ENCODE results near the gene TSPO2. TPM values are rescaled to one million over a fixed set of nuclear protein-coding genes. Genes with fewer than 3 reads are reported as not detected.

Gene TSPO2
- total and polyA plus RNA-seq, 2 donors (not counting 3 experiments of a cell fraction or from before 2014, with no cell fraction given) = not detected

DNA sequence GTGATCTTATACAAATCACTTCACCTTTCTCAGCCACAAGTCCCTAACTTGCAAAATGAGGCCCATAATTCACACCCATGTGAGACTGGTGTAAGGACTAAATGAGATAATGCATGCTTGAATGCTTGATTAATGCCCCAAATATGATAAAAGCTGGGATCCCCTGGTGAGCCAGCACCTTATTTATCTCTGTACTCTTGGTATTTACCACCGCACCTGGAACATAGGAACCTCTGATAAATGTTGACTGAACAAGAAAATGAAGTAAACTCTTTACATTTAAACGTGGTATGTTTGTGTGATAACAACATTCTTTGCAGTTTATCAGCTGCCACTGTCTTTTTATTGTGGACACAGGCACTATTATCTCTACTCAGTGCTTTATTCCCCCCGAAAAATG is 8.3 kb downstream of the TSPO2 start:
- Histone ChIP-seq H4K20me1 (replicated peaks; ENCODE audit: control insufficient read depth, extremely low read depth, insufficient read depth, low read length) (no peaks in the 10 kb centered on the region), H3K27me3 (ENCODE audit: control insufficient read depth in 2 of 2, insufficient read depth in 2 of 2, low read length in 2 of 2) (peaks cover 2 to 3% of the 10 kb centered on the region in 2 experiments), H2AFZ (ENCODE audit: low read depth, low read length) (no peak overlapping the region), H3K4me2 (ENCODE audit: insufficient read depth, low read length) (no peak overlapping the region), H3K79me2 (ENCODE audit: control insufficient read depth, insufficient read depth, low read length) (no peaks in the 10 kb centered on the region), H3K4me1 (ENCODE audit: control insufficient read depth, extremely low read depth, insufficient read depth, low read length) (peaks cover 5% of the 10 kb centered on the region), H3K9me1 (replicated peaks; ENCODE audit: control insufficient read depth, extremely low read depth, insufficient read depth, low read length) (no peaks in the 10 kb centered on the region), H3K27ac (ENCODE audit: insufficient read depth, low read depth, low read length) (no peak overlapping the region), H3K9ac (replicated peaks; ENCODE audit: extremely low read depth, insufficient read depth, low read length) (no peak overlapping the region), H3K9me3 (replicated peaks; ENCODE audit: control insufficient read depth, insufficient read depth, low read length) (no peaks in the 10 kb centered on the region), H3K36me3 (ENCODE audit: control insufficient read depth in 2 of 2, extremely low read depth in 1 of 2, insufficient read depth in 2 of 2, low read length in 2 of 2) (no peaks in the 10 kb centered on the region), H3K4me3 (replicated peaks in 1 of 3; ENCODE audit: insufficient read depth in 1 of 3, low read depth in 1 of 3, low read length in 3 of 3) (no peak overlapping the region)
- no peak for TF ChIP-seq GATA2 (IDR thresholded peaks at IDR 0.05; ENCODE audit: insufficient read depth, insufficient read length, low read depth, low read length)
- TF ChIP-seq, protein P1, sequence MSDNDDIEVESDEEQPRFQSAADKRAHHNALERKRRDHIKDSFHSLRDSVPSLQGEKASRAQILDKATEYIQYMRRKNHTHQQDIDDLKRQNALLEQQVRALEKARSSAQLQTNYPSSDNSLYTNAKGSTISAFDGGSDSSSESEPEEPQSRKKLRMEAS (IDR thresholded peaks at IDR 0.05; ENCODE audit: insufficient read depth, insufficient read length) = no peak
- no peak for TF ChIP-seq FOS (IDR thresholded peaks at IDR 0.05; ENCODE audit: borderline replicate concordance, insufficient read depth, low read length)
- no peak for TF ChIP-seq EZH2 (IDR thresholded peaks at IDR 0.05; ENCODE audit: borderline replicate concordance, low read depth, low read length, severe bottlenecking)
- no peak for TF ChIP-seq POLR2AphosphoS5 (IDR thresholded peaks at IDR 0.05; ENCODE audit: insufficient read depth, low read depth, low read length)
- TF ChIP-seq JUN (IDR thresholded peaks at IDR 0.05; ENCODE audit: borderline replicate concordance, insufficient read depth, insufficient read length, low read depth) = no peak
- DNase-seq (ENCODE audit: low read depth, low spot score) = no peak
- no TSS peak for BruUV-seq (replicated peaks)
- CTCF ChIA-PET = interaction anchor here (3.2 kb wide), 1 partner anchor 11 kb away, joined by 22 read pairs; the partner anchor contains the start of gene UNC5CL
- no peak for FAIRE-seq
- intact Hi-C loops (cut with micrococcal nuclease) = no loop called here
- POLR2A ChIA-PET = no interaction called here
- dilution Hi-C loops (cut with MboI; ENCODE audit: extremely low pct_ligation_motif_present, low sequenced_read_pairs) = no loop called here

DNA sequence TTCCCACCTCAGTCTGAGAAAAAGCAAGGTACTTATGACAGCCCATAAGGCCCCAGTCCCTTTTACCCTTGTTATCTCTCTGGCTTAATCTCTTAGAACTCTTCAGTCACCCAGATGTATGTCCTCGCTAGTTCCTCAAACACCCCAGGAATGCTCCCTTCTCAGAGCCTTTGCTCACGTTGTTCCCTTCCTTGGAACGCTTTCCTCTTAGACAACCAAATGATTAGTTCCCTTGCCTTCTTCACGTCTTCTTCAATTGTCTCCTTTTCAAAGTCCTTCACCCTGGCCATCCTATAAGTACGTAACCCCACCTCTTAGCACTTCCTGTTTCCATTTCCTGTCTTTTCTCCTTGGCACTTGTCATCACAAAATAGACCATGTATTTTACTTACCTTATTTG is 9.6 kb downstream of the TSPO2 start:
- Histone ChIP-seq H3K36me3 (ENCODE audit: control insufficient read depth in 2 of 2, extremely low read depth in 1 of 2, insufficient read depth in 2 of 2, low read length in 2 of 2) (no peaks in the 10 kb centered on the region), H3K4me3 (replicated peaks in 1 of 3; ENCODE audit: insufficient read depth in 1 of 3, low read depth in 1 of 3, low read length in 3 of 3) (no peak overlapping the region), H3K27me3 (ENCODE audit: control insufficient read depth in 2 of 2, insufficient read depth in 2 of 2, low read length in 2 of 2) (peaks cover 0 to 3% of the 10 kb centered on the region in 2 experiments), H3K9me3 (replicated peaks; ENCODE audit: control insufficient read depth, insufficient read depth, low read length) (no peaks in the 10 kb centered on the region), H2AFZ (ENCODE audit: low read depth, low read length) (no peak overlapping the region), H3K4me2 (ENCODE audit: insufficient read depth, low read length) (no peak overlapping the region), H3K9me1 (replicated peaks; ENCODE audit: control insufficient read depth, extremely low read depth, insufficient read depth, low read length) (no peaks in the 10 kb centered on the region), H4K20me1 (replicated peaks; ENCODE audit: control insufficient read depth, extremely low read depth, insufficient read depth, low read length) (no peaks in the 10 kb centered on the region), H3K9ac (replicated peaks; ENCODE audit: extremely low read depth, insufficient read depth, low read length) (no peak overlapping the region), H3K27ac (ENCODE audit: insufficient read depth, low read depth, low read length) (no peak overlapping the region), H3K4me1 (ENCODE audit: control insufficient read depth, extremely low read depth, insufficient read depth, low read length) (peaks cover 5% of the 10 kb centered on the region), H3K79me2 (ENCODE audit: control insufficient read depth, insufficient read depth, low read length) (no peaks in the 10 kb centered on the region)
- POLR2A ChIA-PET = no interaction called here
- no peak for FAIRE-seq
- TF ChIP-seq JUN (IDR thresholded peaks at IDR 0.05; ENCODE audit: borderline replicate concordance, insufficient read depth, insufficient read length, low read depth) (no peak), FOS (IDR thresholded peaks at IDR 0.05; ENCODE audit: borderline replicate concordance, insufficient read depth, low read length) (no peak), POLR2AphosphoS5 (IDR thresholded peaks at IDR 0.05; ENCODE audit: insufficient read depth, low read depth, low read length) (no peak), POLR2A (IDR thresholded peaks at IDR 0.05; ENCODE audit: low read depth, low read length) (no peak), GATA2 (IDR thresholded peaks at IDR 0.05; ENCODE audit: insufficient read depth, insufficient read length, low read depth, low read length) (no peak), EZH2 (IDR thresholded peaks at IDR 0.05; ENCODE audit: borderline replicate concordance, low read depth, low read length, severe bottlenecking) (no peak), MYC (IDR thresholded peaks at IDR 0.05; ENCODE audit: low read depth, low read length) (no peak)
- TF ChIP-seq, protein P1 (IDR thresholded peaks at IDR 0.05; ENCODE audit: insufficient read depth, insufficient read length) = no peak
- TF ChIP-seq, protein P2, sequence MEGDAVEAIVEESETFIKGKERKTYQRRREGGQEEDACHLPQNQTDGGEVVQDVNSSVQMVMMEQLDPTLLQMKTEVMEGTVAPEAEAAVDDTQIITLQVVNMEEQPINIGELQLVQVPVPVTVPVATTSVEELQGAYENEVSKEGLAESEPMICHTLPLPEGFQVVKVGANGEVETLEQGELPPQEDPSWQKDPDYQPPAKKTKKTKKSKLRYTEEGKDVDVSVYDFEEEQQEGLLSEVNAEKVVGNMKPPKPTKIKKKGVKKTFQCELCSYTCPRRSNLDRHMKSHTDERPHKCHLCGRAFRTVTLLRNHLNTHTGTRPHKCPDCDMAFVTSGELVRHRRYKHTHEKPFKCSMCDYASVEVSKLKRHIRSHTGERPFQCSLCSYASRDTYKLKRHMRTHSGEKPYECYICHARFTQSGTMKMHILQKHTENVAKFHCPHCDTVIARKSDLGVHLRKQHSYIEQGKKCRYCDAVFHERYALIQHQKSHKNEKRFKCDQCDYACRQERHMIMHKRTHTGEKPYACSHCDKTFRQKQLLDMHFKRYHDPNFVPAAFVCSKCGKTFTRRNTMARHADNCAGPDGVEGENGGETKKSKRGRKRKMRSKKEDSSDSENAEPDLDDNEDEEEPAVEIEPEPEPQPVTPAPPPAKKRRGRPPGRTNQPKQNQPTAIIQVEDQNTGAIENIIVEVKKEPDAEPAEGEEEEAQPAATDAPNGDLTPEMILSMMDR (IDR thresholded peaks at IDR 0.05; ENCODE audit: extremely low read depth in 1 of 2, insufficient read depth in 1 of 2, low read depth in 1 of 2, low read length in 2 of 2) = no peak
- intact Hi-C loops (cut with micrococcal nuclease) = no loop called here
- dilution Hi-C loops (cut with MboI; ENCODE audit: extremely low pct_ligation_motif_present, low sequenced_read_pairs) = no loop called here
- no TSS peak for BruUV-seq (replicated peaks)
- DNase-seq (ENCODE audit: low read depth, low spot score) = no peak
- CTCF ChIA-PET = interaction anchor here (2.1 kb wide), 1 partner anchor 24 kb away, joined by 5 read pairs; no protein-coding TSS in a partner anchor
